Stomach smooth muscle (tissue), 2 donors: ENCODE results near the gene TIAL1.
A peak's percentile ranks its signal among the peaks of the same experiment; 100 is the strongest.
"Not testable (repeated sequence)": the region's sequence is repeated elsewhere in the genome, so short reads cannot be mapped to it uniquely, and the experiment has no call there.

Experiments used
- H3K27ac ChIP-seq: one replicate; pipeline ENCODE4 v1.7.0; 2013; ENCODE audit warnings: mild to moderate bottlenecking, low read length, inconsistent platforms
- H3K27me3 ChIP-seq, 2 donors: one replicate each; pipeline ENCODE4 v1.7.0; 2013; ENCODE audit warnings: low read length in 2 of 2; ENCODE audit not compliant: insufficient read depth in 2 of 2, control insufficient read depth in 1 of 2
- H3K36me3 ChIP-seq, 2 donors: one replicate each; pipeline ENCODE4 v1.7.0; 2013; ENCODE audit warnings: low read length in 2 of 2; ENCODE audit not compliant: control insufficient read depth in 2 of 2, insufficient read depth in 2 of 2
- H3K4me1 ChIP-seq: one replicate; pipeline ENCODE4 v1.7.0; 2013; ENCODE audit warnings: low read length; ENCODE audit not compliant: control insufficient read depth, insufficient read depth
- H3K4me3 ChIP-seq, 2 donors: one replicate each; pipeline ENCODE4 v1.7.0; 2013; ENCODE audit warnings: low read length in 2 of 2
- H3K9ac ChIP-seq, 2 donors: one replicate each; pipeline ENCODE4 v1.7.0; 2013; ENCODE audit warnings: low read length in 2 of 2, mild to moderate bottlenecking in 1 of 2
- H3K9me3 ChIP-seq, 2 donors: one replicate each; pipeline ENCODE4 v1.7.0; 2013; ENCODE audit warnings: low read length in 2 of 2; ENCODE audit not compliant: control insufficient read depth in 2 of 2
- donor health status: healthy.
- donor health status: Pancreatic carcinoma.

Gene TIAL1

GRCh38 chr10:119538632-119539358 lies 58.0 kb downstream of the TIAL1 start:
- peaks cover 52% of the 10 kb centered on the region for H3K4me1 ChIP-seq
- H3K9ac ChIP-seq = peak overlapping the region in 1 of 2 donors; percentile 33
- H3K36me3 ChIP-seq = no peaks in the 10 kb centered on the region
- H3K27me3 ChIP-seq = no peaks in the 10 kb centered on the region
- peak overlapping the region in 1 of 2 donors; percentile 30 for H3K4me3 ChIP-seq
- H3K27ac ChIP-seq = peak overlapping the region; percentile 71
- no peaks in the 10 kb centered on the region for H3K9me3 ChIP-seq

GRCh38 chr10:119537953-119538630 lies 58.7 kb downstream of the TIAL1 start:
- Histone ChIP-seq H3K27me3 (no peaks in the 10 kb centered on the region), H3K36me3 (no peaks in the 10 kb centered on the region), H3K9me3 (no peaks in the 10 kb centered on the region), H3K4me1 (peaks cover 51% of the 10 kb centered on the region), H3K27ac (peak overlapping the region; percentile 71), H3K4me3 (peak overlapping the region in 1 of 2 donors; percentile 8), H3K9ac (peak overlapping the region; percentile 4 to 7)

GRCh38 chr10:119536508-119537025 lies 60.2 kb downstream of the TIAL1 start:
- Histone ChIP-seq H3K4me1 (peaks cover 50% of the 10 kb centered on the region), H3K9ac (no peak overlapping the region), H3K27ac (peak overlapping the region; percentile 1), H3K36me3 (no peaks in the 10 kb centered on the region), H3K27me3 (no peaks in the 10 kb centered on the region), H3K9me3 (no peaks in the 10 kb centered on the region), H3K4me3 (no peak overlapping the region)

- Histone ChIP-seq H3K4me1 (peaks cover 50% of the 10 kb centered on the region), H3K27me3 (no peaks in the 10 kb centered on the region), H3K4me3 (no peak overlapping the region), H3K36me3 (no peaks in the 10 kb centered on the region), H3K9me3 (no peaks in the 10 kb centered on the region), H3K9ac (no peak overlapping the region), H3K27ac (peak overlapping the region; percentile 1)
Observed at GRCh38 chr10:119535837-119536507, 60.8 kb downstream of the TIAL1 start.

- H3K4me3 ChIP-seq = no peak overlapping the region
- no peaks in the 10 kb centered on the region for H3K9me3 ChIP-seq
- H3K27ac ChIP-seq = peak overlapping the region; percentile 1
- no peak overlapping the region for H3K9ac ChIP-seq
- no peaks in the 10 kb centered on the region for H3K36me3 ChIP-seq
- no peaks in the 10 kb centered on the region for H3K27me3 ChIP-seq
- peaks cover 56% of the 10 kb centered on the region for H3K4me1 ChIP-seq
Observed at GRCh38 chr10:119535305-119535704, 61.5 kb downstream of the TIAL1 start.

- Histone ChIP-seq H3K9ac (no peak overlapping the region), H3K27ac (no peak overlapping the region), H3K4me1 (peaks cover 47% of the 10 kb centered on the region), H3K4me3 (no peak overlapping the region), H3K36me3 (no peaks in the 10 kb centered on the region), H3K27me3 (no peaks in the 10 kb centered on the region), H3K9me3 (no peaks in the 10 kb centered on the region)
Observed at GRCh38 chr10:119533473-119533872, 63.3 kb downstream of the TIAL1 start.

- not testable (repeated sequence) for H3K9ac ChIP-seq, H3K36me3 ChIP-seq, H3K4me3 ChIP-seq, H3K27me3 ChIP-seq, H3K9me3 ChIP-seq, H3K27ac ChIP-seq
- peaks cover 42% of the 10 kb centered on the region for H3K4me1 ChIP-seq
Observed at GRCh38 chr10:119532791-119533190, 64.0 kb downstream of the TIAL1 start.

- not testable (repeated sequence) for H3K27ac ChIP-seq, H3K27me3 ChIP-seq, H3K9me3 ChIP-seq, H3K4me3 ChIP-seq, H3K9ac ChIP-seq, H3K36me3 ChIP-seq
- peaks cover 38% of the 10 kb centered on the region for H3K4me1 ChIP-seq
Observed at GRCh38 chr10:119532251-119532650, 64.5 kb downstream of the TIAL1 start.

GRCh38 chr10:119531067-119531466 lies 65.7 kb downstream of the TIAL1 start:
- Histone ChIP-seq H3K27me3 (no peaks in the 10 kb centered on the region), H3K36me3 (no peaks in the 10 kb centered on the region), H3K9me3 (no peaks in the 10 kb centered on the region), H3K4me3 (no peak overlapping the region), H3K9ac (no peak overlapping the region), H3K27ac (peak overlapping the region; percentile 1), H3K4me1 (peaks cover 39% of the 10 kb centered on the region)

- not testable (repeated sequence) for H3K9me3 ChIP-seq, H3K9ac ChIP-seq, H3K27ac ChIP-seq, H3K4me3 ChIP-seq, H3K27me3 ChIP-seq
- Histone ChIP-seq H3K36me3 (peaks cover 4 to 15% of the 10 kb centered on the region in 2 donors), H3K4me1 (peaks cover 31% of the 10 kb centered on the region)
Observed at GRCh38 chr10:119528663-119529237, 68.0 kb downstream of the TIAL1 start.
